Suppressor macrophage treated with lipopolysaccharide for 4 hours (primary cell): Measurements from ENCODE around the gene LARGE1.

Experiments
- DNase-seq: peaks from one replicate; pipeline ENCODE4 v3.0.0-alpha.2; 2020

LARGE1 gene

DNA sequence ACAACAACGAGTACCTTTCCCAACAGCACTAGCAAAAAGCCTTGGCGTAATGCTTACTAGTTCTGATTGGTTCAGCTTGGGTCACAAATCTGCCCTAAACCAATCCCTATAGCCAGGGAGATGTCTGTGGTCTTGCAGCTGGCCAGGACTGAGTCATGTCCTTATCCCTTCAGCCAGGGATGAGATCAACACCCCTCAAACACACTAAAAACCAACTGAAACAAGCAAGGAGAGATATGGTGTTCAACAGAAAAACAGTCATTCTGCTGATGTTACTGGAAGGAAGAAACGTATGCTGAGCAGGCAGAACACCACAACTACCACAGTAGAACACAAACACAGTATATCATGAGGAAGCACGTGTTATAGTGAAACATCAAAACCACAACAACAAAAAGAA lies 375.6 kb downstream of the LARGE1 start:
- no peak for DNase-seq

DNA sequence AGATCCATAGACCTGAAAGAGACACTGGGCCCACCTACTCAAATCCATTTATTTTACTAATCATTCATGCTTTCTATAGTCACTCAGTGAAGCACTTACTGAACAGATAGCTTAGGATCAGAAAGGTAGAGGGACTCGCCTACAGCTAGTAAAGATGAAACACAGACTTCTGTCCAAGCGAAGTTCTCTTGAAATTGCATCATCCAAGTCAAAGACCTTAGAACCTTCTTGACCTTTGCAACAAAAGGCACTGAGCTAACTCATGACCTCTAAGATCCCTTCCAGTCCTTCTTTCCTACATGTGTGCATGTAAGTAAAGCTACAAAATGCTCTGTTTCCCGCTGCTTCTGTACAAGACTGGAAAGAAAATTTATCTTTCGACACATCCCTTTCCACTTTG lies 377.6 kb downstream of the LARGE1 start:
- no peak for DNase-seq

DNA sequence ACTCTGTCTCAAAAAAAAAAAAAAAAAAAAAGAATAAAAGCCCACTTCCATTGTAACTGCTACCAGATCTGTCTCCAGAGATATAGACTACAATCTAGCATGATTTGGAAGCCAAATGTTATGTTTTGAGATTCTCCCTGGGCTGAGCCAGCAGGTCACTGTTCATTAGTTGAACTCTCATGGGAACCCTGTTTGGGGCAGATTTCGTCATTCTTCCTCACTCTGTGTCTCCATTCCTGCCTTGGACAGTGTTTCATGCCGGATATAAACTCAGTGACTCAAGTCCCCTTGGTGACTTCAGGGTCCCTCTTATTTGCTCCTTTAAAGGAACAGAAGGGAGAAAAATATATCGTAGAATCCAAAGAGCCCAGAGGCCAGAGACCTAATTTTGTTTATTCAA lies 378.1 kb downstream of the LARGE1 start:
- DNase-seq = no peak

DNA sequence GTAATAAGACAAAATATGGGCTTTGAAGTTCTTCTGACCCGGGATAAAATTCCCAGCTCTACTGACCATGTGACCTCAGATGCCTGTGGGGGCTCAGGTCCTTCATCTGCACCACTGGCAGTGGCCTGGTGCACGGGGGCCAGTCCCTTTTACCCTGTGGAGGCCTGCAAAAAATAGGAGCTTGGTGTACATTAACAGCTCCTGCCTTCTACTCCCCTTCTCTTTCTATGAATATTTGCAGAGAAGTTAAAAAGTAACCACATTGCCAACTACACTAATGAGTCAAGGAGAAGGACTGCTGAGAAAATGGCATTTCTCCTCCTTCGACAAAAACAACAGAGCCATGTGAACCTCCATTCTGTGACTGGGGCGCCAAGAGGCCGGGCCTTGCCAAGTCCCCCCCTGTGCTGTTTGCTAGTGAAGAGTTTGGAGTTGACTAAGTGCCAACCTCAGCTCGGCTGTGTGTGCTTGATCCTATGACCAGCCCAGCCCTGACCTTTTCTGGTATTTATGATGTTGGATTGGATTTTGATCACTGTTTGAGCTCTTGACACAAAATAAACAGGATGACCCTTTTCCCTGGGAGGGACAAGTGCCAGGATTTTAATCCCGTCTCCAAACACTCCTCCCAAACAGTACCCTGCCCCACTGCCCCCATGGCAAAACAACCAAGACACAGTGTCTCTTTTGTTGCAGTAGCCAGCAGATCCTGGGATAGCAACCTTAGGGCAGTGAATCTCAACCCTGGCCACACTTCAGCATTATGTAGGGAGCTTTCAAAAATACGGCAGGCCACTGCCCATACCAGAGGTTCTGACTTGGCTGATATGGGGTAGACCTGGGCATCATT lies 380.1 kb downstream of the LARGE1 start:
- no peak for DNase-seq

DNA sequence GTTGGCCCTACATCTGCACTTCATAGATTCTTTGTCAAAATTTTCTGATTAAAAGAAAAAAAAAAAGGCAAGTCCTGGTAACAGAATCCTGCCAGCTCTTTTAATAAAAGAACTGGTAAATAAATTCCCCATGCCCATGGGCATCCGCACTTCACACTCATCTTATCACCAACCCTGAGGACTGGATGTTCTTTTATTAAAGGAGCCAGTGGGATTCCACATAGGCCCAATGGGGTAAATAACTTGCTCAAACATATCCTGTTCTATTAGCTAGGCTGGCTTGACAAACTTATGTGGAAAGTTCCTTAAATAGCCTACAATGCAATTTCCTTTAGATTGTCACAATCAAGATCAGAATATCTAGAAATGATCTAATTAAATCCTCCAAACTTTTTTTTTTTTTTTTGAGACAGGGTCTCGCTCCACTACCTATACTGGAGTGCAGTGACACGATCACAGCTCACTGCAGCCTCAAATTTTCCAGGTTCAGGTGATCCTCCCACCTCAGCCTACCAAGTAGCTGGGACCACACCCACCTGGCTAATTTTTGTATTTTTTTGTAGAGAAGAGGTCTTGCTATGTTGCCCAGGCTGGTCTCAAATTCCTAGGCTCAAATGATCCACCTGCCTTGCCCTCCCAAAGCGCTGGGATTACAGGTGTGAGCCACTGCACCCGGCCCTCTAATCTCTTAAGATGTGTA lies 380.9 kb downstream of the LARGE1 start:
- DNase-seq = no peak

DNA sequence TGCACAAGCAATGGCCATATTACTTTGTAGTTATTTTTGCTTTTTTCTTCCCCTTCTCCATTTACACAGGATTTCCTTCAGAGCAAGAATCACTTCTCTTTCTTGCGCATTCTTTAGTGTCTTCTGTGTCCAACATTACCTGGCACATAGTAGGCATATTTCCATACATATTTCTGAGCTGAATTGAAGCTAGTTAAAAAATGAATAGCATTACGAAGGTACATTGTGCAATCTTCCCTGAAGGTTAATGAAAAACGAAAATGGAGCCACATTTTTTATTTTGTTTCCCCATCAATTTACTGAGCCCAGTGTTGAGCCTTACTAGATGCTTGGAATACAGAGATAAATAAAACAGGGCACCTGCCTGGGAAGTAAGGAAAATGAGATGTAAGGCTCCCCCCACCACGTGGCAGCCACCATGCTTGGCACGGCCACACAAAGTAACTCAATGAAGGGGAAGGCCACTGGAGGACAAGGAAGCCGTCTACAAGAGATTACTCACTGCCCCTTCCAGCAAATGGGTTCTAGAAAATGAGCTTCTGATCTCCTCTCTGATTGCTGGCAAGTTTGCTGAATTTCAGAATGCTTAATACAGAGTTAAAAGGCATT lies 381.9 kb downstream of the LARGE1 start:
- no peak for DNase-seq

DNA sequence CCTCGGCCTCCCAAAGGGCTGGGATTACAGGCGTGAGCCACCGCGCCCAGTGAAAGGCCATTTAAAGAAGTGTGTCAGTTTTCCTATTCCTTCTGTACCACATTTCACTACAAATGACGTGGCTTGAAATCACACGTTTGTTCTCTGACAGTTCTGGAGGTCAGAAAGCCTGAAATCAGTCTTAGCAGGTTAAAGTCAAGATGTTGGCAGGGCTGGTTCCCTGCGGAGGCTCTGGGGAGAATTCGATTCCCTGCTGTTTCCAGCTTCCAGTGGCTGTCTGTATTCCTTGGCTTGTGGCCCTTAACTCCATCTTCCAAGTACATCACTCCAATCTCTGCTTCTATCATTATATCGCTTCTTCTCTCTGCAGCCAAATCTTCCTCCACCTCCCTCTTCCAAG lies 383.2 kb downstream of the LARGE1 start:
- DNase-seq = no peak

DNA sequence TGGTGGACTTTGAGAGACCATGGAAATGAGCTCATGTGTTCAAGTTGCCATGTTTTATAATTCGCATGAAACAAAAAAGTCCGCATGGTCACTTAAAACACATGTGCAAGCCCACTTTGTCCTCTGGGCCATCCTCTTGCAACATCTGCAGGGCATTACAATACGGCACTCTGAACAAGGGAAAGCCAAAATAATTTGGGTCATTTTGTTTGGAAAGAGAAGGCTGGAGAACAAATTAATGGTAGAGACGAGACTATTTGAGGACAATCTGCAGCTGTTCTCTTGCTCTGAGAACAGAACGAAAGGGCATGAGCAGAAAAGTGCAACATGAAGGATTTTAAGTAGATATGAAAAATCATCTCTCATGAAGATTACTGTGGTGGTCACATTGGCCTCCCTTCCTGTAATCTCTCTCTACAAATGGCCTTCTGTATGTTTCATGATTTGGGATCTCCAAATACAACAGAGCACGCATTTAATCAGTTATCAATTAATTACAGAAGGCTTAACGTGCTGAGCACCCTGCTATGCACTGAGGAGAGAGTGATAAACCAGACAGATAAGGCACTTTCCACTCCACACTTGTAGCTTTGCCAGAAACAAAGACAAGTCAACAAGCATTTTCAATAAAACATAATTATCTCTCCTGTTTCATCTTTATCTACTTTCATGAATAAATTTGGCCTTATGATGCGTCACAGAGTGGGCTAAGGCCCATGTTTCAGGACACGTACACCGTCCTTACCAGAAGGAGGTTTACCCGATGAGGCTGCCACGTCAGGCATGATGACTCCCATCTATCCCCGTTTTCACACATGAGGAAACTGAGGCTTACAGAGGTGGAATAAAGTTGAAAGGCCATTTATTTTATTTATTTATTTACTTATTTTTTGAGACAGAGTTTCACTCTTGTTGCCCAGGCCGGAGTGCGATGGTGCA lies 384.1 kb downstream of the LARGE1 start:
- DNase-seq = no peak

DNA sequence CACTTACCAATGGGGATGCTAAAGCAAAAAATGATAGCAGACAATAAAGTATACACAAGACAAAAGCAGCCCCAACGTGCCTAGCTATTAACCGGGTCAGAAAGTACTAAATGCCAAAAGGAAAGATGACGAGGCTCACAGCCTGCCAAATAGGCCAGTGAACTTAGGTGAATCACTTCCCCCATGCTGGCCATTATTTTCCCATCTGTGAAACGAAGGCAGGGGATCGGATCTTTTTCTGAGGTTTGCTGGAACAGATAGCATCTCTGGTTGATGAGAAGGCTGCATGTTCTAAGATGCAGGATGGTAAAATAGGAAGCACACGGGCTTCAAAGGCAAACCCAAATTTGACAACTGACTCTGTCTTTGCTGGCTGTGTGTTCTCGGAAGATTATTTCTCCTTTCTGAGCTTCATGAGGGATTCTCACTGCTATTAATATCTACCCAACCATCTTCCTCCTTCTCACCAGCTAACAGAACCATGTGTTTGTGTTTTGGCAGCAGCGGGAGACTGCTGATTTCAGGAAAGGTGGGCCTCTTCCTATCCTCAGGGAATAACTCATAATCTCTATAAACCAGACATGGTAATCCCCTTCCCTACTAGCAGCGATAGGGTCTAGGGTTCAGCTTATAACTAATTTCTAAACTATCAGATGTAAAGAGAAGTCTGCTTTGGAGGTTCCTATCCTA lies 390.7 kb downstream of the LARGE1 start:
- DNase-seq = no peak

DNA sequence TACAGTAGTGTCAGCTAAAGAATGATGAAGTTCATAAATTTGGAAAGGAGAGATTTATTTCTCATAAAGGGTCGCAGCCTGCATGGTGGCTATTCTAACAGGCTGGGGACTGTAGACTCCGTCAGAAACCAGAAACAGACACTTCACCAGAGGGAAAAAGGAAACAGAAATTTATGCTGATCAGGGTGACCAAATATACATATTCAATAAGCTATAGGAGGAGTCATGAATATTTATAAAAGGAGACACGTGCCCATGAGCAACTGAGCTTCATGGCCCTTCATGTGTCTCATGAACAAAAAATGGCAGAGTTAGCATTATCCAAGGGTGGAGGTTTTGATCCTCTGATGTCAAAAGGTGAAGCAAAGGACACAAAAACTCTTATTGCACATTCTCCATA lies 392.1 kb downstream of the LARGE1 start:
- no peak for DNase-seq

DNA sequence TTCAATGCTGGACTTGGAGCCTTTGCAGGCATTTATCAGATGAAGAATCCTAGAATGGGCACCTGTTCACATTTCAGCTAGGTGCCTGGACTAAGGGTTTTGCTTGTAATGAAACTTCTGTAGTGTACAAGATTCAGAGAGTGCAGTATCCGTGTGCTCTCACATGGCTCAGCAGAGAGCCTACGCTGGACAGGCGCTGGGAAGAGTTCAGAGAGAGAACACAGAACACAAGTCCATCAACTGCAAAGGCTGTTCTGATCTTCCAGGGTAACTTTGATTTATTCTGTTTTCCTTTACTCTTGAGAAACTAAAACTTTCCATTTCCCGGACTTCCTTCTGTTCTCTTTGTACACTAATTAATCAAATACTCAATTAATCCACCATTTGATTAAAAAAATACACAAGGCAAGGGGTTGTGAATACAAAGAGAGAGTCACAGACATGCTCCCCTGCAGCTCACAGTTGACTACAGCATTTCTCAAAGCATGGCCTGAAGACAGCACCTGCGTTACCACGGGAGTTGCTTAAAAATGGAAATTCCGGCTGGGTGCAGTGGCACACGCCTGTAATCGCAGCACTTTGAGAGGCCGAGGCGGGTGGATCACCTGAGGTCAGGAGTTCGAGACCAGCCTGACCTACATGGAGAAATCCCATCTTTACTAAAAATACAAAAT lies 393.7 kb downstream of the LARGE1 start:
- no peak for DNase-seq

DNA sequence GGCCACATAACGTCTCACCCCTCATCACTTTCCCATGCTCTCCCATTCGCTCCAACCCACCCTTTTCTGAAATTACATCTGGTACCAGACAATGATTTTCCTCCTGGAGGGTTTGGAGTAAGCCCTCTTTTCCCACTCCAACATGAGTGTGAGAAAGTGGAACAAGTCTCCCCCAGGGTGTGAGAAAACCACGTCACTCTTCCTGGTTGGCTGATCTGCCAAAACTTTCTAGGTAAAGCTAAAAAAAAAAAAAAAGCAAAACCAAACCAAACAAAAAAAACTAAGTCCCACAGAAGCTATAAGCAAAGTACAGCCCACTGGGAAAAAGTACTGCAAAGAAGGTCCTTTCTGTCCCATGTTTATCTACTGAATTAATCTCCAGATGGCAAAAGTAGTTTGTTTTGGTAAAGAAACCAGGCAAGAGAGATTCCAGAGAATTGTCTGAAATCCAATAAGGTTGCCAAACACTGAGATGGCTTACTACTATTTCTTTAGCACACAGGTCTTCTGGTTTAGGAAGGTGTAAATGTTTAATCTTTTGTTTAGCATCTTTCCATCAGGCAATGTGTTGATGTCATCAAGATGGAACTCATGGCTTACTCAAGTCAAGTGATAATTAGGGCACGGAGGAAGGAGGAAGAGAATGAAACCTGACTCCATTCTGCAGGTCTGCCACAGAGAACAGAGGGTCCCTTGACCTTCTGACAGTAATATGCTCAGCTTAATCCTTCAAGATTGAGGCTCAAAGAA lies 395.6 kb downstream of the LARGE1 start:
- no peak for DNase-seq

DNA sequence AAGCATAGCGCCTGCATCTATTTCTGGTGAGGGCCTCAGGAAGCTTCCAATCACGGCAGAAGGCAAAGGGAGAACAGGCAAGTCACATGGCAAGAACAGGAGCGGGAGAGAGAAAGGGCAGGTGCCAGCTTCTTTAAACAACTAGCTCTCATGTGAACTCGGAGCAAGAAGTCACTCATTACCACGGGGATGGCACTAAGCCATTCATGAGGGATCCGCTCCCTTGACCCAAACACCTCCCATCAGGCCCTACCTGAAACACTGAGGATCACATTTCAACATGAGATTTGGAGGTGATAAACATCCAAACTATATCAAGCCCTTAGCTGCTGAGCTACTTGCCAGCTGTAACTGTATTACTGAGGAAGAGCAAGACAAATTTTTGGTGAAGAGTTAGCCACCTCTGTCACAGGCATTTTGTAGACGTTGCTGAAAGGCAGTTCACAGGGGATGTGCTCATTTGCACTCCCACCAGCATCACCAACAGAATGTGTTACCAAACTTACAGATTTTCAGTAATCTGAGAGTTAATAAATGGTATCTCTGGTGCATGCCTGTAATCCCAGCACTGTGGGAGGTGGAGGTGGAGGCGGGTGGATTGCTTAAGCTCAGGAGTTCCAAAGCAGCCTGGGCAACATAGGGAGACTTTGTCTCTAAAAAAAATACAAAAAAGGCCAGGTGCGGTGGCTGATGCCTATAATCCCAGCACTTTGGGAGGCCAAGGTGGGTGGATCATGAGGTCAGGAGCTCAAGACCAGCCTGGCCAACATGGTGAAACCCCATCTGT lies 398.2 kb downstream of the LARGE1 start:
- DNase-seq = no peak

DNA sequence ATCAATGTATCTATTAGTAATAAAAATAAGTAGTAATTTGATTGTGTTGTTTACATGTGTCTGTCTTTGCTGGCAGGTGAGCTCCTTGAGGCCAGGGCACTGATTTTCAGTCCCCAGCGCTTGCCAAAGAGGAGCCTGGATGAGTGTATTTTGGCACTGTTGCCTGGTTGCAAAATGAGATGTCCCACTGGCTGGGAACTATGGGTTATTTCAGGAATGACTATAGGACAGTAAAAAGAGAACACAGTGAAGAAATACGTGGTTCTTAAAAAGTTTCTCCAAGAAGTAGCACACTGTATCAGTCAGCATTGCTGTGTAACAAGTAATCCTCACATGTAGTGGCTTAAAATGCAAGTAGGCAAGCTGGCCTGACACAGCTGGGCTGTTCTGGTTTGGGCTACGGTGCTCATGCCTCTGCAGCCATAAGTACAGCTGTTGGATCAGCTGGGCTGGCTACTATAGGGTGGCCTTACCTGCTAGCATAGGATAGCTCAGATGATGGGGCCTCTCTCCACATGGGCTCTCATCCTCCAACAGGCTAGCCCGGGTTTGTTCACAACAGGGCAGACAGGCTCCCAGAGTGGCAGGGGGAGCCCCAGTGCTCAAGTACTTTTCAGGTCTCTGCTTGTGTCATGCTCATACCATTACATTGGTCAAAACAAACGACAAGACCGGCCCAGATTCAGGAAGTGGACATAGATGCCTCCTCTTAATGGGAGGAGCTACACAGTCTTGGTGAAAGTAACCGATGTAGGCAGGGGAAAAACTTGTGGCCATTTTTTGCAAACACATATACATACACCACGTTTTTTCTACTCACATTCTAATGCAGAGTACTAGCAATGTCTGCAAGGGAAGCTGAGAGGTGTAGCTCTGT lies 399.1 kb downstream of the LARGE1 start:
- DNase-seq = no peak

DNA sequence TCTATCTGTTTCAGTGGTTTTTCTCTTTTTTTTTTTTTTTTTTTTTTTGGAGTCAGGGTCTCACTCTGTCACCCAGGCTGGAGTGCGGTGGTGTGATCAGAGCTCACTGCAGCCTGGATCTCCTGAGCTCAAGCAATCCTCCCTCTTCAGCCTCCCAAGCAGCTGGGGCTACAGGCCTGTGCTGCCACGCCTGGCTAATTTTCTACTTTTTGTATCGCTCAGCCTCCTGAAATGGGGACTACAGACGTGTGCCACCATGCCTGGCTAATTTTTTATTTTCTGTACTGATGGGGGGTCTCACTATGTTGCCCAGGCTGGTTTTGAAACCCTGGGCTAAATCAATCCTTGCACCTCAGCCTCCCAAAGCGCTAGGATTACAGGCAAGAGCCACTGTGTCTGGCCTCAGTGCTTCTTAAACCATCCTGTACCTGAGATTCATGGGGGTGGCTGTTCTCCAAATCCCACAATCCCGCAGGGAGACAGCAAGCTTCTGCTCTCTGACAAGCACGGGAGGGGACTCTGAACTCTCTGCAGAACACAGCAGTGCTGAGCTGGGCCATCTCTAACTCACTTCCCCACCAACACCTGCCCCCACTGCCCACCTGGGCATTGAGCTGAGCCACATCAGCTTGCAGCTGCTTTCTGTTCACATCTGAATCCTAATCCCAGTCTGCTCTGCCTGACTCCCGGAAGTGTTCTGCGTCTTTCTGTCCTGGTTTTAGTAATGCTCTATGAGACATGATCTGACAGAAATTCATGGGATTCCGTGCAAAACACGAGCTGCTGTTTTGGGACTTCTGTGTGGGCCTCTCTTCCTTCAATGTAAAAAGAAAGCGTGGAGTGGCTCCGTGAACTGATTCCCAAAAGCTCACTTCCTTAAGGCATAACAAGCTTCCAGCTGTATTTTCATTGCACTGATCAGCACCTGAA lies 400.0 kb downstream of the LARGE1 start:
- DNase-seq = no peak

DNA sequence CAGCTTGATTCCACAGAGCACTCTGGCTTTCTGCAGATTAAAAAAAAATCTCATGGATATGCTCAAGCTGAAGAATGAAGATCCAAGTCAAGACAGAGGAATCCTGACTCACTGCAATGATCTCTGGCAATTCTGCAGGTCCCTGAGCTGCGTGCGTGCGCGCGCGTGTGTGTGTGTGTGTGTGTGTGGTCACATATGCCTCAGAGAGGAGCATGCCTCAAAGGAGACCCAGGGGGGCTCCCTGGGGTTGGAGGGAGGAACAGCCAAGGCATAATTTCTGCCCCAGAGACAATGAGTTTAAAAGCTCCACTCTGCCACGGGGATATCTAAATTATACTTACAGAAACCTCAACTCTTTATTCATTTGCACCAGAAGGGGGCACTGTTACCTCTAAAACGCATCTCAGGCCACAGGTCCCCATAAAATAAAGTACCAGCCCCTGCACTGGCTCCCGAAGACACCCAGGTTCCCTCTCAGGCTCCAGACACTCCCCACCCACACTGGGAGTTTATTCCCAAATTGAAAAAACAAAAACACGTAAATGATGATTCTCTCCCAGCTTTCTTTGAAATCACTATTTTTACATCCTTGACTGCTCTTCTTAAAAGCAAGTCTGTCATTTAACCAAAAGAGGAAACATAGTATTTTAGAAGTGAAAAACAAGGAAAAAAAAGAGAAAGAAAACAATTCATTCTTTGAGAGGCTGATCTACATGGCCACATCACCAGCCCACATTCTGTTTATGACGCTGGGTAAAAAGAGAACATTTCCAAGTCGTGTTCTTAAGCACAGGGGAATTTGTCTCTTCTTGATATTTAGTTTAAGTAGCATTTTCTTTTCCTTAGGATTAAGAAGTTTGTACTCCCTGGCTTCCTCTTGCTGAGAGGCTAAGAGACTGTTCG lies 401.0 kb downstream of the LARGE1 start:
- peak; percentile 32 for DNase-seq

DNA sequence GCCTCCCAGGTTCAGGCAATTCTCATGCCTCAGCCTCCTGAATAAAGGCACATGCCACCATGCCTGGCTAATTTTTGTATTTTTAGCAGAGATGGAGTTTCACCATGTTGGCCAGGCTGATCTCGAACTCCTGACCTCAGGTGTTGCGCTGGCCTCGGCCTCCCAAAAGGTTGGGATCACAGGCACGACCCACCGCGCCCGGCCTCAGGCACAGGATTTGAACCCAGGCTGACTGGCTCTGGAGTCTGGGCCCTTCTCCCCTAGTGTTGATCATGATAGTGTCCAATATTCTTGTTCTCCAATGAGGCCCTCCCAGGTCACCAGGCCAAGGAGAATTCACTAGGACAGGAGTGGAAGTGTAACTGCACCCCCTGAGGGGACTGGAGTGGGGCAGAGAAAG lies 401.9 kb downstream of the LARGE1 start:
- DNase-seq = no peak
